Naive thymus-derived CD4-positive, alpha-beta T cell (primary cell): ENCODE data around the gene SCIN. TPM values are rescaled to one million over a fixed set of nuclear protein-coding genes. Genes with fewer than 3 reads are reported as not detected.
"Not testable (repeated sequence)": the region's sequence is repeated elsewhere in the genome, so short reads cannot be mapped to it uniquely, and the experiment has no call there.

Experiments used
- ATAC-seq: fragments of 150-1000 bp; cut with Tn5 transposase; 2 replicates; pipeline ENCODE4 v1.10.0; 2021; ENCODE audit warnings: mild to moderate bottlenecking, moderate library complexity
- CTCF ChIA-PET: fragments of 350-600 bp; sonication (Branson Sonifier 250); formaldehyde crosslinking; loops from one replicate; lab custom pipeline; 2021; ENCODE audit warnings: antibody characterized with exemption; lab: Charles Lee
- POLR2A ChIA-PET: fragments of 350-600 bp; sonication (Branson Sonifier 250); formaldehyde crosslinking; loops from one replicate; lab custom pipeline; 2021; ENCODE audit warnings: antibody characterized with exemption, inconsistent platforms; lab: Charles Lee
- DNase-seq, 9 donors: peaks; one replicate each; pipeline versions ENCODE4 v3.0.0 to v3.0.0-alpha.2; 2020 to 2022; ENCODE audit warnings: mixed read lengths in 1 of 9
- H3K27ac ChIP-seq: one replicate; pipeline ENCODE4 v1.7.0; 2013; ENCODE audit warnings: mild to moderate bottlenecking, low read depth, low read length, moderate library complexity
- H3K27me3 ChIP-seq, 2 donors: one replicate each; pipeline ENCODE4 v1.7.0; 2013; ENCODE audit warnings: low read length in 2 of 2, mild to moderate bottlenecking in 2 of 2, moderate library complexity in 2 of 2; ENCODE audit not compliant: control insufficient read depth in 2 of 2, insufficient read depth in 2 of 2
- H3K36me3 ChIP-seq, 3 experiments: 1 replicate in 2 of 3; 2 replicates in 1 of 3; pipeline ENCODE4 v1.7.0; 2013; ENCODE audit warnings: low read length in 3 of 3, mild to moderate bottlenecking in 3 of 3, moderate library complexity in 1 of 3; ENCODE audit not compliant: insufficient read depth in 3 of 3, control insufficient read depth in 2 of 3
- H3K4me1 ChIP-seq, 2 donors: one replicate each; pipeline ENCODE4 v1.7.0; 2013; ENCODE audit warnings: low read length in 2 of 2, mild to moderate bottlenecking in 2 of 2, moderate library complexity in 1 of 2; ENCODE audit not compliant: control insufficient read depth in 2 of 2, insufficient read depth in 2 of 2
- H3K4me3 ChIP-seq: 2 replicates; pipeline ENCODE4 v1.7.0; 2013; ENCODE audit warnings: mild to moderate bottlenecking, low read length
- H3K9me3 ChIP-seq, 3 experiments: 1 replicate in 2 of 3; 2 replicates in 1 of 3; pipeline ENCODE4 v1.7.0; 2013; ENCODE audit warnings: low read length in 3 of 3; ENCODE audit not compliant: control insufficient read depth in 2 of 3
- H3K27ac Mint-ChIP-seq, 9 donors: one replicate each; pipeline ENCODE4 v1.8.0; 2020 to 2022; ENCODE audit warnings: mixed read lengths in 9 of 9, mild to moderate bottlenecking in 8 of 9, moderate library complexity in 5 of 9, inconsistent platforms in 2 of 9
- H3K27me3 Mint-ChIP-seq, 5 donors: one replicate each; pipeline ENCODE4 v1.8.0; 2021 to 2022; ENCODE audit warnings: mixed read lengths in 5 of 5, mild to moderate bottlenecking in 1 of 5
- H3K36me3 Mint-ChIP-seq, 5 donors: one replicate each; pipeline ENCODE4 v1.8.0; 2020 to 2022; ENCODE audit warnings: mixed read lengths in 5 of 5, mild to moderate bottlenecking in 3 of 5, inconsistent platforms in 1 of 5
- H3K4me1 Mint-ChIP-seq, 7 donors: one replicate each; pipeline ENCODE4 v1.8.0; 2020 to 2022; ENCODE audit warnings: mixed read lengths in 7 of 7, mild to moderate bottlenecking in 3 of 7, inconsistent platforms in 1 of 7
- H3K4me3 Mint-ChIP-seq, 10 donors: one replicate each; pipeline ENCODE4 v1.8.0; 2020 to 2022; ENCODE audit warnings: mild to moderate bottlenecking in 10 of 10, mixed read lengths in 10 of 10, moderate library complexity in 6 of 10, inconsistent platforms in 2 of 10
- H3K9me3 Mint-ChIP-seq, 11 donors: one replicate each; pipeline ENCODE4 v1.8.0; 2020 to 2022; ENCODE audit warnings: mixed read lengths in 11 of 11, mild to moderate bottlenecking in 4 of 11, inconsistent platforms in 1 of 11, moderate library complexity in 1 of 11
- intact Hi-C, 2 donors: fragments of 100-400 bp; cut with micrococcal nuclease; formaldehyde crosslinking; loops; one replicate each; pipeline ENCODE4 v1.15.1; 2023
- polyA plus RNA-seq, 2 donors: library from polyadenylated mRNA; unstranded; fragments of 300-500 nt; fragmentation: Illumina TruSeq; gene quantifications; one replicate each; pipeline ENCODE4 v1.2.3, GENCODE V29; 2021
- total RNA-seq, 6 experiments: library from RNA in 5 of 6; stranded (reverse) in 5 of 6; gene quantifications; 1 replicate in 5 of 6; 2 replicates in 1 of 6; pipeline ENCODE4 v1.2.3 and lab custom pipeline; 2021 to 2026

Gene SCIN
- total and polyA plus RNA-seq, 7 experiments from 2014 or later = 0.16 to 0.95 (median 0.35) TPM; not detected in 3

GRCh38 chr7:12553416-12553815 lies 17.1 kb upstream of the SCIN start:
- ChIA-PET CTCF (no interaction called here), POLR2A (no interaction called here)
- DNase-seq = no peak
- Histone ChIP-seq H3K36me3 (no peaks in the 10 kb centered on the region), H3K27ac (no peak overlapping the region), H3K4me1 (no peaks in the 10 kb centered on the region), H3K9me3 (no peaks in the 10 kb centered on the region), H3K4me3 (no peak overlapping the region), H3K27me3 (no peaks in the 10 kb centered on the region)
- no peaks in the 10 kb centered on the region for H3K4me1 Mint-ChIP-seq
- peaks cover 0 to 3% (median 0%) of the 10 kb centered on the region in 5 donors for H3K36me3 Mint-ChIP-seq
- no peak for ATAC-seq
- no peak overlapping the region for H3K4me3 Mint-ChIP-seq
- H3K27me3 Mint-ChIP-seq = peaks cover 0 to 7% (median 4%) of the 10 kb centered on the region in 5 donors
- peaks cover 0 to 5% (median 1%) of the 10 kb centered on the region in 11 donors for H3K9me3 Mint-ChIP-seq
- intact Hi-C loops = no loop called here
- no peak overlapping the region for H3K27ac Mint-ChIP-seq

- intact Hi-C loops = no loop called here
- Histone ChIP-seq H3K9me3 (no peaks in the 10 kb centered on the region), H3K27ac (no peak overlapping the region), H3K27me3 (no peaks in the 10 kb centered on the region), H3K4me1 (no peaks in the 10 kb centered on the region), H3K4me3 (no peak overlapping the region), H3K36me3 (no peaks in the 10 kb centered on the region)
- ATAC-seq (no peak), DNase-seq (no peak)
- H3K4me1 Mint-ChIP-seq = no peaks in the 10 kb centered on the region
- ChIA-PET CTCF (no interaction called here), POLR2A (no interaction called here)
- H3K9me3 Mint-ChIP-seq = peaks cover 0 to 5% (median 2%) of the 10 kb centered on the region in 11 donors
- peaks cover 0 to 10% (median 4%) of the 10 kb centered on the region in 5 donors for H3K27me3 Mint-ChIP-seq
- H3K27ac Mint-ChIP-seq = no peak overlapping the region
- H3K36me3 Mint-ChIP-seq = peaks cover 0 to 3% (median 0%) of the 10 kb centered on the region in 5 donors
- H3K4me3 Mint-ChIP-seq = no peak overlapping the region
Observed at GRCh38 chr7:12554351-12554750, 16.2 kb upstream of the SCIN start.

- Mint-ChIP-seq H3K27me3 (peaks cover 0 to 10% (median 4%) of the 10 kb centered on the region in 5 donors), H3K36me3 (peaks cover 0 to 3% (median 0%) of the 10 kb centered on the region in 5 donors), H3K27ac (no peak overlapping the region), H3K4me1 (no peaks in the 10 kb centered on the region), H3K9me3 (peaks cover 0 to 5% (median 2%) of the 10 kb centered on the region in 11 donors), H3K4me3 (no peak overlapping the region)
- intact Hi-C loops = no loop called here
- Histone ChIP-seq H3K27ac (no peak overlapping the region), H3K27me3 (no peaks in the 10 kb centered on the region), H3K36me3 (no peaks in the 10 kb centered on the region), H3K4me3 (no peak overlapping the region), H3K4me1 (no peaks in the 10 kb centered on the region), H3K9me3 (no peaks in the 10 kb centered on the region)
- DNase-seq (no peak), ATAC-seq (no peak)
- ChIA-PET POLR2A (no interaction called here), CTCF (no interaction called here)
Observed at GRCh38 chr7:12554872-12555271, 15.6 kb upstream of the SCIN start.

GRCh38 chr7:12555695-12556094 lies 14.8 kb upstream of the SCIN start:
- ATAC-seq, H3K36me3 ChIP-seq, H3K27ac Mint-ChIP-seq, H3K9me3 ChIP-seq, CTCF ChIA-PET, H3K4me3 Mint-ChIP-seq, H3K36me3 Mint-ChIP-seq, POLR2A ChIA-PET, H3K27me3 ChIP-seq, intact Hi-C loops, H3K4me1 Mint-ChIP-seq, H3K27ac ChIP-seq, H3K4me1 ChIP-seq, DNase-seq, H3K27me3 Mint-ChIP-seq, H3K9me3 Mint-ChIP-seq, H3K4me3 ChIP-seq: not testable (repeated sequence)

GRCh38 chr7:12556139-12556792 lies 14.3 kb upstream of the SCIN start:
- H3K4me1 Mint-ChIP-seq, H3K27me3 Mint-ChIP-seq, H3K27ac Mint-ChIP-seq, DNase-seq, intact Hi-C loops, H3K4me3 ChIP-seq, H3K27ac ChIP-seq, H3K27me3 ChIP-seq, H3K4me1 ChIP-seq, ATAC-seq, H3K9me3 Mint-ChIP-seq, CTCF ChIA-PET, H3K9me3 ChIP-seq, H3K4me3 Mint-ChIP-seq, H3K36me3 Mint-ChIP-seq, POLR2A ChIA-PET, H3K36me3 ChIP-seq: not testable (repeated sequence)

- no peak for ATAC-seq
- H3K36me3 Mint-ChIP-seq = peaks cover 0 to 3% (median 0%) of the 10 kb centered on the region in 5 donors
- CTCF ChIA-PET = no interaction called here
Observed at GRCh38 chr7:12557282-12557681, 13.2 kb upstream of the SCIN start.

More at GRCh38 chr7:12557282-12557681, 13.2 kb upstream of the SCIN start:
- Mint-ChIP-seq H3K4me1 (no peaks in the 10 kb centered on the region), H3K4me3 (no peak overlapping the region), H3K27me3 (peaks cover 0 to 8% (median 5%) of the 10 kb centered on the region in 5 donors), H3K9me3 (peaks cover 0 to 5% (median 2%) of the 10 kb centered on the region in 11 donors), H3K27ac (no peak overlapping the region)
- intact Hi-C loops = no loop called here
- Histone ChIP-seq H3K9me3 (no peaks in the 10 kb centered on the region), H3K27ac (no peak overlapping the region), H3K27me3 (no peaks in the 10 kb centered on the region), H3K4me3 (no peak overlapping the region), H3K36me3 (no peaks in the 10 kb centered on the region), H3K4me1 (no peaks in the 10 kb centered on the region)
- DNase-seq = no peak
- POLR2A ChIA-PET = no interaction called here
